Endothelial cell of umbilical vein (primary cell): ENCODE results near the gene MRPL24. TPM values are rescaled to one million over a fixed set of nuclear protein-coding genes. Genes with fewer than 3 reads are reported as not detected.

ENCODE experiments used
- BruUV-seq: library from RNA; stranded (reverse); fragments of 400-500 nt; replicated peaks from 2 replicates; lab custom pipeline; 2021; lab: Mats Ljungman, UMichigan
- CTCF ChIA-PET: fragments of 300-600, 350-600 bp; sonication (Branson Sonifier 250); formaldehyde crosslinking; loops from one replicate; lab custom pipeline; 2021; ENCODE audit warnings: antibody characterized with exemption, inconsistent platforms; lab: Charles Lee
- POLR2A ChIA-PET: fragments of 300-600, 350-600 bp; sonication (Branson Sonifier 250); formaldehyde crosslinking; loops from one replicate; lab custom pipeline; 2021; ENCODE audit warnings: antibody characterized with exemption, inconsistent platforms; lab: Charles Lee
- DNase-seq: peaks from one replicate; pipeline ENCODE4 v3.0.0-alpha.2; 2011; ENCODE audit warnings: low read depth, low spot score
- FAIRE-seq: peaks from 2 replicates; lab custom pipeline; 2011; peaks lifted over from hg19 to GRCh38; lab: Jason Lieb, UNC
- H2AFZ ChIP-seq: 2 replicates; pipeline ENCODE4 v1.6.0; 2012; ENCODE audit warnings: low read depth, low read length, control low read depth, inconsistent platforms
- H3K27ac ChIP-seq: 2 replicates; pipeline ENCODE4 v1.5.1; 2011; ENCODE audit warnings: low read depth, mild to moderate bottlenecking, control low read depth, low read length, moderate library complexity; ENCODE audit not compliant: insufficient read depth
- H3K27me3 ChIP-seq, 2 experiments: 2 replicates each; pipeline versions ENCODE4 v1.6.0 to v1.6.1; 2011; ENCODE audit warnings: low read length in 2 of 2, mixed read lengths in 1 of 2; ENCODE audit not compliant: control insufficient read depth in 2 of 2, insufficient read depth in 2 of 2
- H3K36me3 ChIP-seq, 2 experiments: 2 replicates in 1 of 2; 3 replicates in 1 of 2; pipeline ENCODE4 v1.5.1; 2011; ENCODE audit warnings: low read length in 2 of 2, mild to moderate bottlenecking in 1 of 2, moderate library complexity in 1 of 2; ENCODE audit not compliant: control insufficient read depth in 2 of 2, insufficient read depth in 2 of 2; ENCODE audit errors: extremely low read depth in 1 of 2
- H3K4me1 ChIP-seq: 3 replicates; pipeline ENCODE4 v1.5.1; 2011; ENCODE audit warnings: mild to moderate bottlenecking, low read length; ENCODE audit not compliant: control insufficient read depth, insufficient read depth; ENCODE audit errors: extremely low read depth
- H3K4me2 ChIP-seq: 2 replicates; pipeline ENCODE4 v1.6.1; 2011; ENCODE audit warnings: low read length, control low read depth, mixed read lengths; ENCODE audit not compliant: insufficient read depth
- H3K4me3 ChIP-seq, 3 experiments: fragments of 200-600 bp in 1 of 3; sonication (generic), shearing (Covaris generic) in 1 of 3; replicated peaks in 1 of 3; 2 replicates each; pipeline ENCODE4 v1.5.1; 2011 to 2016; ENCODE audit warnings: control low read depth in 3 of 3, low read length in 3 of 3, mild to moderate bottlenecking in 2 of 3, inconsistent platforms in 1 of 3, low read depth in 1 of 3, moderate library complexity in 1 of 3; ENCODE audit not compliant: insufficient read depth in 1 of 3
- H3K79me2 ChIP-seq: 2 replicates; pipeline ENCODE4 v1.6.0; 2012; ENCODE audit warnings: low read length, inconsistent platforms; ENCODE audit not compliant: control insufficient read depth, insufficient read depth
- H3K9ac ChIP-seq: replicated peaks from 2 replicates; pipeline ENCODE3; 2011; ENCODE audit warnings: low read length, control low read depth; ENCODE audit not compliant: insufficient read depth; ENCODE audit errors: extremely low read depth
- H3K9me1 ChIP-seq: replicated peaks from 3 replicates; pipeline ENCODE4 v1.6.0; 2011; ENCODE audit warnings: mild to moderate bottlenecking, low read length; ENCODE audit not compliant: control insufficient read depth, insufficient read depth; ENCODE audit errors: extremely low read depth
- H3K9me3 ChIP-seq: replicated peaks from 2 replicates; pipeline ENCODE4 v1.5.1; 2012; ENCODE audit warnings: low read length, inconsistent platforms; ENCODE audit not compliant: control insufficient read depth, insufficient read depth
- H4K20me1 ChIP-seq: replicated peaks from 2 replicates; pipeline ENCODE3; 2011; ENCODE audit warnings: mild to moderate bottlenecking, low read length; ENCODE audit not compliant: control insufficient read depth, insufficient read depth; ENCODE audit errors: extremely low read depth
- EZH2 ChIP-seq: IDR thresholded peaks from 2 replicates; pipeline ENCODE4 v1.6.1; 2012; ENCODE audit warnings: borderline replicate concordance, low read depth, mild to moderate bottlenecking, moderate library complexity, low read length, inconsistent platforms; ENCODE audit not compliant: severe bottlenecking
- FOS ChIP-seq: IDR thresholded peaks from 2 replicates; pipeline ENCODE4 v1.6.1; 2011; ENCODE audit warnings: mild to moderate bottlenecking, low read length, moderate library complexity, borderline replicate concordance; ENCODE audit not compliant: insufficient read depth
- GATA2 ChIP-seq: IDR thresholded peaks from 2 replicates; pipeline ENCODE4 v1.7.0; 2011; ENCODE audit warnings: low read depth, mild to moderate bottlenecking, moderate library complexity, mixed read lengths, low read length; ENCODE audit not compliant: insufficient read length, insufficient read depth
- JUN ChIP-seq: IDR thresholded peaks from 2 replicates; pipeline ENCODE4 v1.6.1; 2011; ENCODE audit warnings: borderline replicate concordance, low read depth; ENCODE audit not compliant: insufficient read length, insufficient read depth
- MYC ChIP-seq: IDR thresholded peaks from one replicate; pipeline ENCODE4 v1.6.1; 2011; ENCODE audit warnings: mild to moderate bottlenecking, low read depth, low read length
- POLR2A ChIP-seq: IDR thresholded peaks from 2 replicates; pipeline ENCODE4 v1.6.1; 2012; ENCODE audit warnings: low read depth, mild to moderate bottlenecking, control low read depth, low read length
- POLR2AphosphoS5 ChIP-seq: IDR thresholded peaks from 2 replicates; pipeline ENCODE4 v1.6.1; 2012; ENCODE audit warnings: low read depth, mild to moderate bottlenecking, control low read depth, low read length, moderate library complexity; ENCODE audit not compliant: insufficient read depth
- dilution Hi-C: fragments of 300-500 bp; cut with MboI; formaldehyde crosslinking; loops from one replicate; pipeline ENCODE4 v1.15.0; 2019; ENCODE audit warnings: low sequenced_read_pairs; ENCODE audit not compliant: extremely low pct_ligation_motif_present
- intact Hi-C: fragments of 100-400 bp; cut with micrococcal nuclease; formaldehyde crosslinking; loops from one replicate; pipeline ENCODE4 v1.10.0; 2022
- polyA plus RNA-seq, 4 experiments: library from polyadenylated mRNA; depleted of rRNA in 3 of 4; stranded (reverse) in 3 of 4; unstranded in 1 of 4; fragments of >200 nt; gene quantifications; 2 replicates each; pipeline versions ENCODE4 v1.2.1 to v1.2.3, GENCODE V29; 2011 to 2012; ENCODE audit warnings: missing spikeins in 1 of 4
- total RNA-seq: library from RNA; stranded (reverse); gene quantifications from 2 replicates; pipeline ENCODE4 v1.2.3, GENCODE V29; 2021
- TF ChIP-seq, protein P1 (sequence below), 2 donors: IDR thresholded peaks; 1 replicate in 1 of 2; 2 replicates in 1 of 2; pipeline ENCODE4 v1.5.1; 2011; ENCODE audit warnings: low read length in 2 of 2, mild to moderate bottlenecking in 2 of 2, moderate library complexity in 2 of 2, control low read depth in 1 of 2, inconsistent platforms in 1 of 2, low read depth in 1 of 2; ENCODE audit not compliant: insufficient read depth in 1 of 2; ENCODE audit errors: extremely low read depth in 1 of 2
- TF ChIP-seq, protein P2 (sequence below): IDR thresholded peaks from 2 replicates; pipeline ENCODE4 v1.6.1; 2011; ENCODE audit not compliant: insufficient read depth, insufficient read length

The MRPL24 gene
- total and polyA plus RNA-seq, 2 donors (not counting 3 experiments of a cell fraction or from before 2014, with no cell fraction given) = 47.9 to 77.7 TPM

DNA sequence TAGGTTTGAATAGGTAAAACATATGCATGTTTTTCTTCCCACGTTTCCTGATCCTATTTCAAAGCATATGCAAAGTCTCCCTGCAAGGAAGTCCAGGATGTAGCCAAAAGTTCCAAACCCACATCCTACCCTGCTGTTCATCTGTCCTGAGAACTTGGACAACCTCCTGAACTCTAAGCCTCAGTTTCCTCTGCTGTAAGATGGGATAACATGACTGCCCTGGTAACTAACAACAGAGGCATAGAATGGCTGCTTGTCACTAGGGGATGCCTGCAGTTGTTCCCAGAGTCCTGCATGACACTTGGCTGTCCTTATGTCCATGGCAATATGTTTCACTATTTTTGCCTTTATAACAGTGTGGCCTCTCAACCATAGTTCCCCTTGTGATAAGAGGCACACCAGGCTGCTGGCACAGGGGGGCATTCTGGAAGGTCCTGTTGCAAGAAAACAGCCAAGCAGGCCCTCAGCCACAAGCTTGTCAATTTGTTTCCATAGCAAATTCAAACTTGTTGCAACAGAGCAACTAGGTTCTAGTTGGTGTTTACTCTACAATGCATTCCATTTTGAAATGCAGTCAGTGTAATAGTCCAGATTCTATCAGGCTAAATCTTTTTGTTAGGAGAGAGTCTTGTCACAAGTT lies 12.1 kb upstream of the MRPL24 start:
- H3K9me3 ChIP-seq = no peaks in the 10 kb centered on the region
- H4K20me1 ChIP-seq = no peaks in the 10 kb centered on the region
- intact Hi-C loops = no loop called here
- H3K27ac ChIP-seq = no peak overlapping the region
- FAIRE-seq = peak; percentile 59
- peak overlapping the region; percentile 69 for H3K9ac ChIP-seq
- TF ChIP-seq POLR2AphosphoS5 (no peak), EZH2 (no peak), JUN (no peak), GATA2 (no peak), MYC (no peak), POLR2A (no peak), FOS (no peak)
- TF ChIP-seq, protein P1, sequence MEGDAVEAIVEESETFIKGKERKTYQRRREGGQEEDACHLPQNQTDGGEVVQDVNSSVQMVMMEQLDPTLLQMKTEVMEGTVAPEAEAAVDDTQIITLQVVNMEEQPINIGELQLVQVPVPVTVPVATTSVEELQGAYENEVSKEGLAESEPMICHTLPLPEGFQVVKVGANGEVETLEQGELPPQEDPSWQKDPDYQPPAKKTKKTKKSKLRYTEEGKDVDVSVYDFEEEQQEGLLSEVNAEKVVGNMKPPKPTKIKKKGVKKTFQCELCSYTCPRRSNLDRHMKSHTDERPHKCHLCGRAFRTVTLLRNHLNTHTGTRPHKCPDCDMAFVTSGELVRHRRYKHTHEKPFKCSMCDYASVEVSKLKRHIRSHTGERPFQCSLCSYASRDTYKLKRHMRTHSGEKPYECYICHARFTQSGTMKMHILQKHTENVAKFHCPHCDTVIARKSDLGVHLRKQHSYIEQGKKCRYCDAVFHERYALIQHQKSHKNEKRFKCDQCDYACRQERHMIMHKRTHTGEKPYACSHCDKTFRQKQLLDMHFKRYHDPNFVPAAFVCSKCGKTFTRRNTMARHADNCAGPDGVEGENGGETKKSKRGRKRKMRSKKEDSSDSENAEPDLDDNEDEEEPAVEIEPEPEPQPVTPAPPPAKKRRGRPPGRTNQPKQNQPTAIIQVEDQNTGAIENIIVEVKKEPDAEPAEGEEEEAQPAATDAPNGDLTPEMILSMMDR (IDR thresholded peaks at IDR 0.05; ENCODE audit: extremely low read depth in 1 of 2, insufficient read depth in 1 of 2, low read depth in 1 of 2, low read length in 2 of 2) = no peak
- TF ChIP-seq, protein P2, sequence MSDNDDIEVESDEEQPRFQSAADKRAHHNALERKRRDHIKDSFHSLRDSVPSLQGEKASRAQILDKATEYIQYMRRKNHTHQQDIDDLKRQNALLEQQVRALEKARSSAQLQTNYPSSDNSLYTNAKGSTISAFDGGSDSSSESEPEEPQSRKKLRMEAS = no peak
- dilution Hi-C loops = no loop called here
- no peaks in the 10 kb centered on the region for H3K36me3 ChIP-seq
- peak overlapping the region in 2 of 3 experiments; percentile 73 to 94 for H3K4me3 ChIP-seq
- ChIA-PET POLR2A (interaction anchor here (1.6 to 2.3 kb wide), 2 partner anchors 12 to 15 kb away, joined by 6 to 27 read pairs; partner anchors contain the start of genes MRPL24 and PRCC), CTCF (interaction anchor here (1.9 to 3.9 kb wide), 6 partner anchors 8 to 107 kb away, joined by 9 to 49 read pairs (median 16); partner anchors contain the start of genes INSRR, ISG20L2, METTL25B and MRPL24)
- H3K79me2 ChIP-seq = peaks cover 42% of the 10 kb centered on the region
- peak overlapping the region; percentile 47 for H3K4me2 ChIP-seq
- no peaks in the 10 kb centered on the region for H3K27me3 ChIP-seq
- no peaks in the 10 kb centered on the region for H3K9me1 ChIP-seq
- H2AFZ ChIP-seq = no peak overlapping the region
- H3K4me1 ChIP-seq = peaks cover 33% of the 10 kb centered on the region
- DNase-seq = no peak
- no TSS peak for BruUV-seq
